ENCODE data around the gene IMMP2L.

GRCh38 chr7:110719741-110720140 lies 842.6 kb downstream of the IMMP2L start:
- TF ChIP-seq CTCF (conservative IDR thresholded peaks at IDR 0.05; ENCODE audit: low read length), result no peak
- TF ChIP-seq EZH2phosphoT487 (IDR thresholded peaks at IDR 0.05; ENCODE audit: borderline replicate concordance), result no peak

Measured in Loucy (cell line).